CD4-positive, alpha-beta T cell treated with Interleukin-4 for 4 hours (primary cell): Measurements from ENCODE around the gene ACIN1.
A peak's percentile ranks its signal among the peaks of the same experiment; 100 is the strongest.

Source experiments
- DNase-seq: peaks from one replicate; pipeline ENCODE4 v3.0.0-alpha.2; 2020

The ACIN1 gene

GRCh38 chr14:23079716-23080115 lies 15.2 kb downstream of the ACIN1 start:
- DNase-seq, result no peak

DNA sequence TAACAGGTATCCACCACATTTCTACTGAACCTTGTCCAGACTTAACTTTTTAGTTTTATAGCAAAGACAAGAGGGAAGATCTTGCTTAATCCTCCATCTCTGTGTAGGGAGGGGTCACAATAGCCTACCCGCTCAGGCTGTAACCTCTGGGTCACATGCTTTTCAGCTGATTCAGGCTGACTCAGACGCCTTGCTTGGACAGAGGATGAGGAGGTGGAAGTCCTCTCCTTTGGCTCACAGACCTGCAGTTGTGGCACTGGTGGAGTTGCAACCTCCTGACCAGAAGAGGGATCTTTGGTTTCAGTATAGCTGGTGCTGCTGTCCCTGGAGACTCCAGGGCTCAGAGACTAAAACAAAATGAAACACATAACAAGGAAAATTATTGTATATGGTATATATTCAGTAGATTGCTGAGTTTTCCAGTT lies 16.2 kb downstream of the ACIN1 start:
- DNase-seq, result no peak

DNA sequence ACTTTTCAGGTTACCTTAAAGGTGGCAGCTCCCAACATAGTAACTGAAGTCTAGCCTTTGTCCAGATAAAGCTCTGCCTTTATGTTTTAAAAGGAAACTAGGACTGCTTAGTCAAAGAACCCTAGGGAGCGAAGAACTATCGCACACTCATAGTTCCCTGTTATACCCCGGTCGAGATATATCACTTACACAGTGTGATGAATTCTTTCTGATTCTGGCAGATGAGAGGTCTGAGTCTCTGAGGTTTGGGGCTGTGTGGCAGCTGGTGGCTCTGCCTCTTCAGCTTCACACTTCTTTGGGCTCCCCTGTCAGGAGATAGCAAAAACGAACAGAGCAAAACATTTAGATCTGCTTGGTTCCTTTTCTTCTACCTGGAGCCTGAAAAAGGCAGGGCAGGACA lies 17.0 kb downstream of the ACIN1 start:
- DNase-seq, result no peak

DNA sequence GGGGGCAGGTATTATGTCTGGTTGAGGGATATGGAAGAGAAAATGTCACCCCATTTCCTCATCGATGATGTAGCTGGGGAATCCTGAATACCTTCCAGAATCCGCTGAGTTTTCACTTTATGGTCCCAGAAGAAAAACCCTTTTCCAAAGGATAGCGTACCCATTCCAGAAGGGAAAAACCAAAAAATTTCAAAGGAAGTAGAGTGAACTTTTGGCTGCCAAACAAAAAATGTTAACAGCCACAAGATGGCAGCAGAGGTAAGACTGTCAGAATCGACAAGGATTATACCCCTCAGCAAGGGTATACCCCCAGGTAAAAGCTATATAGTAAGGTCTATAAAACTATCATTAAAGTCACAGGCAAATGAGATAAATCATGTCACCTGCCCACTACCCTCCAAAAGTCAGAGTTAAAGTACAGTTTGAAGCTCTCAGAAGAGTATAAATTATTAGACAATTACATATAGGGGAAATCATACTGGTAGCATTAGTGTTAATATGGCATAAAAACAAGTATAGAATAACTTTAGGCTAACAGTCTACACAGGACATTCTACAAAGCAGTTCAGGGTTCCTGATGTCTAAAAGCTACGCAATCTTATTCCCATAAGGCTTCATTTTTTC lies 18.0 kb downstream of the ACIN1 start:
- DNase-seq, result peak; percentile 54

DNA sequence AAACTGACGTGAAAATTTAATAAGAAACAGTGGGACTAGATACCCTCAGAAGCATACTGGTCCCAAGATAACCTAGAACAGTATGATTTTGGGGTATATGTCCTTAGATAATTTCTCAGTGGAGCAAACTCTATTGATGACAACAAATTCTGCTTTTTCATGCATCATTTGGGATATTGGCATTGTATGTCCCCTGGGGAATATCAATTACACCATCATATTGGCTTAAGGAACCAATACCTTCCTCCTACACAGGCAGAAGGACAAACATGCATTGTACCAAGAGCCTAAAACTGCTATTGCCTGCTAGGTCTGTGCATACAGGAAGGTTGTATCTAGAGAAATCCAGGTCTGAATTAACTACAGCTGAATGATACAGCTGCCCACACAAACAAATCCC lies 20.0 kb downstream of the ACIN1 start:
- no peak for DNase-seq

DNA sequence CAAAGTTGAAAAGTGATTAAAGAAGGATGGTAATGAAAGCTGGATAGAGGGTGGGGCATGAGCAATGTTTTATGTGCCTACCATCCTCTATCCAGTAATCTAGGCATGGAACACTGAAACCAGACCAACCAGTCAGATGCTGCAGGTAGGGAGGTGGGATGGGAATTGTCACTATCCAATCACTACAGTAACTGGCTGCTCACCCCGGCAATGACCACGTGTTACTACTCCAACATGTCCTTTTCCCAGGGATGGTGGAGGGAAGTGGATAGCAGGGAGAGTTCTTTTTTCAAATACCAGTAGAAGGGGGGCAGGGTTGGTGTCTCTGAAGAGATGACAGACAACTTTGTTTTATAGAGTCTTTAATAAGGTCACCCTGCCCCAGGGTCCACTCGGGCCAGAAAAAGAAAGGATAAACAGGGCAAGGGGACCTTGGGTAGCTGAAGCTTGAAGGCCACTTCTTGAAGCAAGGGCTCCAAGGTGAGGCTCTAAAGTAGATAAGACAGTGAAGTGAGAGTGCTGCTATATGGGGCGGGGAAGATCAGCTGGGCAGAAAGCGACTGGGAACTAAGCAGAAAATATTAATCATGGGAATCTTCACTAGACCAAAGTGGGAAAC lies 22.9 kb downstream of the ACIN1 start:
- no peak for DNase-seq

- peak; percentile 77 for DNase-seq
Measured at GRCh38 chr14:23071244-23071920, 23.6 kb downstream of the ACIN1 start.

GRCh38 chr14:23070262-23071129 lies 24.4 kb downstream of the ACIN1 start:
- no peak for DNase-seq

DNA sequence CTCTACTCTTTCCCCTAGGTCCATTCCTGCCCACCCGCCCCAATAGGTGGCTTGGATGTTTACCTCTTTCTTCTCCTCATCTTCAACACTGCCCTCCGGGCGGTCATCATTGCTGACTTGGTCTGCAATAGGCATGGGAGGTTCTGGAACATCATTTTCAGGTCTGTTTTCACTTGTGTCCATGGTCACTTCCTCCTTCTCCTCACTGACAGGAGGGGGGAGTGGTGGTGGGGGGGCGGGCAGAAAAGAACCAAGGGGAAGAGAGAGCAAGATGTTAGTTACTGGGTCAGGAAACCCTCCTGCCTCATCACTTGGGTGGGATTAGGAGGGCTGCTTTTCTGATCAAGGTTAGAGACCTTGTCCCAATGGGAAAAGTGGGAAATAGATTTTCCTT lies 25.5 kb downstream of the ACIN1 start:
- DNase-seq, result no peak

- DNase-seq, result peak; percentile 78
Measured at GRCh38 chr14:23068789-23069412, 26.0 kb downstream of the ACIN1 start.

DNA sequence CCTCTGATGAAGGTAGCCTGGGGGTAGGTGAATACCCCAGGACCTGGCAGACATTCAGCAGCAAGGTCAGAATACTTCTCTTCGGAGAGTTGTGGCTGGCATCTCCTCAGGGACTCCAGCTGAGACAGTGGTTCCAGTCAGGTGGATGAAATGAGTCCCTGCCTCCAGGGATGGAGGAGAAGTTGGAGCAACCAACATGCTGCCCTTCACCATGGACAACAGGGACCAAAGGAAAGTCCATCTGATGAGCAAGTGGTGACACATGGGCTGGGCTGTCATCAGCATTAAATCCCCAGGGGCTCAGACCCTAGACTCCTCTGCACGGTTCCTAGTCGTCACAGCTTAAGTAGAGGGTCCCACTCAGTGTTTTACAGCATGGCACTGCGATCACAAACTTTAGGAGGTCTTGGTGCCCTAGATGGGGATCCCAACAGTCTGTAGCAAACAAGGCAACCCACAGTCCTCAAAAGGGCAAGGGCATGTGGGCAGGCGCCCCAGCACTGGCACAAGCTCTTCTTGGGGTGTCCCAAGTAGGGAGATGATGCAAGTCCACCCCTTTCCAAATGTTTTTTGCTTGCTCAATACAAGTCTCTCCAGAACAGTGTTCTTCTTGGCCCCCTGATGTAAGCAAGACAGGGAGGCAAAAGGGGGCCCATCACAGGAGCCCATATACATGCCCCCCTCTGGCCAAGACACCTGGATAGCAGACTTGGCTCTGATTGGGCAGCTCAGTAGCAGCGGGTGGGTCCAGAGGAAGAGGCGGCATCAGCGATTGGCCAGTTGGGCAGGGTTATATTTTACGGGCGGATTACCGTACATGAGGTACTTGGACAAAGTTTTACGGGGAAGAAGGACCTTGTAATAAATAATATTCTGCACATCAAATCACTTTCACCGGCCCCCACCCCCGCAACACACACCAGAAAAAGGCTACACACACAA lies 26.8 kb downstream of the ACIN1 start:
- no peak for DNase-seq

- DNase-seq, result no peak
Measured at GRCh38 chr14:23066855-23067744, 27.8 kb downstream of the ACIN1 start.

GRCh38 chr14:23066368-23066767 lies 28.6 kb downstream of the ACIN1 start:
- no peak for DNase-seq

- no peak for DNase-seq
Measured at GRCh38 chr14:23063601-23064000, 31.3 kb downstream of the ACIN1 start.

- no peak for DNase-seq
Measured at GRCh38 chr14:23062002-23062401, 32.9 kb downstream of the ACIN1 start.

GRCh38 chr14:23060536-23061260 lies 34.2 kb downstream of the ACIN1 start:
- DNase-seq, result no peak

DNA sequence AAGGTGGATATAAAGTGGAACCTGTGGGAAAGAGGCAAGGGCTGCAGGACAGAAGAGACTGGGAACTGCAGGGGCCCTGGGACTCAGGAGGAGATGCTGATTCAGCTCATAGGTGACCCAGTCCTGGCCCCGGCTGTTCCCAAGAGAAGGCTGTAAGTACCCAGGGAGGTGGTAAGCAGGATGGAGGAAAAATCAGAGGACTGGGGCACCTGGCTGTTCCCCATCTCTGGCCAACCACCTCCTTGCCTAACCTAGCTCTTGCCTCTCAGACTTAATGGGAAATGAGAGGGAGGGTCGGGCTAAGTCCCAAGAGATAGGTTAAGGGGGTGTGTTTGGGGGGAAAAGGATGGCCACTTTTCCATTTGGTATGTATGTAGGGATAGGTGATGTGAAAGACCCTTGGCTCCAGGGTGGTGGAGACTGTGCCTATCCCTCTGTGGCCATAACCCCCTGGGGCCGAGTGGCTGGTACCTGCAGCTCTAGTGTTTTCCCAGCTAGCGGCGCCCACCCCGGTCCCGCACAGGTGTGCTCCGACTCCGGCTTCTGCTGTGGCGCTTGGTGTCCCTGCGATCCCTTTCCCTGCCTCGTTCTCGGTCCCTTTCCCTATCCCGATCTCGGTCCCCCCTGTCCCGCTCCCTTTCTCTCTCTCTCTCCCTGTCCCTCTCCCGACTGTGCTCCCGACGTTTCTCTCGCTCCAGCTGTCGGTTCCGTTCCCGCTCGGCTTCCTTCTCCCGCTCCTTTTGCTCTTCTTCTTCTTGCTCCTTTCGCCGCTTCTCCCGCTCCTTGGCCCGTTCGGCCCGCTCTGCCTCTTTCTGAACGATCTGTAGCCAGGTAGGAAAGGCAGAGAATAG lies 36.1 kb downstream of the ACIN1 start:
- no peak for DNase-seq

GRCh38 chr14:23057757-23058653 lies 36.9 kb downstream of the ACIN1 start:
- DNase-seq, result peak; percentile 84
